IMR-90 (cell line): ENCODE data around the gene KIDINS220. TPM values are rescaled to one million over a fixed set of nuclear protein-coding genes. Genes with fewer than 3 reads are reported as not detected.

ENCODE experiments used
- ATAC-seq: fragments of 200-7000 bp; cut with Tn5 transposase; 2 replicates; pipeline ENCODE4 v1.9.1; 2020; ENCODE audit warnings: low read depth, mild to moderate bottlenecking, moderate library complexity
- BruUV-seq: library from RNA; stranded (reverse); fragments of 400-500 nt; replicated peaks from 2 replicates; lab custom pipeline; 2021; lab: Mats Ljungman, UMichigan
- CTCF ChIA-PET: fragments of 300-600 bp; formaldehyde crosslinking; extraction: SDS; loops from one replicate; lab custom pipeline; 2021; ENCODE audit warnings: antibody characterized with exemption; lab: Yijun Ruan, JAX
- POLR2A ChIA-PET: fragments of 300-600 bp; sonication (Branson Sonifier 250); formaldehyde crosslinking; loops from one replicate; lab custom pipeline; 2022; ENCODE audit warnings: antibody characterized with exemption; ENCODE audit not compliant: unreplicated experiment; lab: Charles Lee
- DNase-seq: peaks from one replicate; pipeline ENCODE4 v3.0.0; 2013
- H2AFZ ChIP-seq: replicated peaks from 2 replicates; pipeline ENCODE3; 2013; ENCODE audit warnings: low read length, mild to moderate bottlenecking; ENCODE audit not compliant: poor library complexity
- H2AK5ac ChIP-seq: 2 replicates; pipeline ENCODE4 v1.6.1; 2013; ENCODE audit warnings: low read depth, low read length, inconsistent platforms
- H2AK9ac ChIP-seq: replicated peaks from 2 replicates; pipeline ENCODE3; 2013; ENCODE audit warnings: mild to moderate bottlenecking, low read depth, low read length, moderate library complexity; ENCODE audit not compliant: poor library complexity
- H2BK120ac ChIP-seq: 2 replicates; pipeline ENCODE4 v1.6.1; 2013; ENCODE audit warnings: low read depth, low read length, inconsistent platforms
- H2BK15ac ChIP-seq: 3 replicates; pipeline ENCODE4 v1.6.1; 2013; ENCODE audit warnings: low read depth, low read length, inconsistent platforms
- H2BK20ac ChIP-seq: 2 replicates; pipeline ENCODE4 v1.6.1; 2013; ENCODE audit warnings: low read depth, mild to moderate bottlenecking, inconsistent platforms, low read length, moderate library complexity
- H2BK5ac ChIP-seq: 2 replicates; pipeline ENCODE4 v1.6.1; 2013; ENCODE audit warnings: mild to moderate bottlenecking, low read depth, low read length, inconsistent platforms; ENCODE audit not compliant: poor library complexity, severe bottlenecking
- H3K14ac ChIP-seq: replicated peaks from 2 replicates; pipeline ENCODE4 v1.6.1; 2013; ENCODE audit warnings: low read depth, low read length, inconsistent platforms
- H3K18ac ChIP-seq: 2 replicates; pipeline ENCODE4 v1.6.1; 2013; ENCODE audit warnings: low read depth, low read length, control low read depth
- H3K23ac ChIP-seq: 2 replicates; pipeline ENCODE4 v1.6.1; 2013; ENCODE audit warnings: low read depth, low read length, inconsistent platforms
- H3K27ac ChIP-seq: 2 replicates; pipeline ENCODE4 v1.5.1; 2013; ENCODE audit warnings: mild to moderate bottlenecking, control low read depth, low read length; ENCODE audit not compliant: insufficient read depth
- H3K27me3 ChIP-seq: 2 replicates; pipeline ENCODE4 v1.6.1; 2013; ENCODE audit warnings: low read length; ENCODE audit not compliant: control insufficient read depth, insufficient read depth
- H3K36me3 ChIP-seq: 2 replicates; pipeline ENCODE4 v1.6.1; 2013; ENCODE audit warnings: low read length, mixed read lengths; ENCODE audit not compliant: control insufficient read depth, insufficient read depth
- H3K4ac ChIP-seq: 2 replicates; pipeline ENCODE4 v1.6.1; 2013; ENCODE audit warnings: low read depth, low read length, inconsistent platforms
- H3K4me1 ChIP-seq: 2 replicates; pipeline ENCODE4 v1.6.1; 2013; ENCODE audit warnings: low read length, mixed read lengths; ENCODE audit not compliant: control insufficient read depth, insufficient read depth
- H3K4me2 ChIP-seq: 2 replicates; pipeline ENCODE4 v1.6.1; 2013; ENCODE audit warnings: low read depth, mild to moderate bottlenecking, control low read depth, low read length, moderate library complexity
- H3K4me3 ChIP-seq: 2 replicates; pipeline ENCODE4 v1.5.1; 2013; ENCODE audit warnings: low read depth, mild to moderate bottlenecking, control low read depth, low read length, moderate library complexity; ENCODE audit not compliant: insufficient read depth
- H3K56ac ChIP-seq: 2 replicates; pipeline ENCODE4 v1.6.1; 2013; ENCODE audit warnings: low read length, inconsistent platforms; ENCODE audit not compliant: insufficient read depth; ENCODE audit errors: extremely low read depth
- H3K79me1 ChIP-seq, 2 experiments: 2 replicates each; pipeline ENCODE4 v1.6.1; 2013; ENCODE audit warnings: low read length in 2 of 2, inconsistent platforms in 1 of 2, low read depth in 1 of 2
- H3K9ac ChIP-seq: 2 replicates; pipeline ENCODE4 v1.6.1; 2013; ENCODE audit warnings: low read depth, low read length, control low read depth
- H3K9me1 ChIP-seq: 2 replicates; pipeline ENCODE4 v1.6.1; 2013; ENCODE audit warnings: low read length, inconsistent platforms; ENCODE audit not compliant: insufficient read depth
- H3K9me3 ChIP-seq: 2 replicates; pipeline ENCODE4 v1.6.1; 2013; ENCODE audit warnings: low read length; ENCODE audit not compliant: control insufficient read depth, insufficient read depth
- H4K20me1 ChIP-seq: 2 replicates; pipeline ENCODE4 v1.6.1; 2013; ENCODE audit warnings: low read length, inconsistent platforms; ENCODE audit not compliant: insufficient read depth
- H4K5ac ChIP-seq: 2 replicates; pipeline ENCODE4 v1.6.1; 2013; ENCODE audit warnings: mild to moderate bottlenecking, low read depth, low read length, control low read depth
- H4K8ac ChIP-seq, 2 experiments: 2 replicates each; pipeline ENCODE4 v1.6.1; 2013; ENCODE audit warnings: low read depth in 2 of 2, low read length in 2 of 2, control low read depth in 1 of 2, inconsistent platforms in 1 of 2
- H4K91ac ChIP-seq: 2 replicates; pipeline ENCODE4 v1.6.1; 2013; ENCODE audit warnings: low read depth, low read length, inconsistent platforms; ENCODE audit not compliant: insufficient read depth
- CHD1 ChIP-seq: IDR thresholded peaks from 2 replicates; pipeline ENCODE4 v1.6.1; 2012; ENCODE audit warnings: low read depth, low read length, improper control_type of control experiment
- ELK1 ChIP-seq: fragments of 150-350 bp; IDR thresholded peaks from 2 replicates; pipeline ENCODE4 v1.6.1; 2016; ENCODE audit warnings: low read depth, mild to moderate bottlenecking, low read length, moderate library complexity, borderline replicate concordance
- MAFK ChIP-seq: IDR thresholded peaks from 2 replicates; pipeline ENCODE4 v1.6.1; 2012; ENCODE audit warnings: low read depth, low read length, improper control_type of control experiment
- RCOR1 ChIP-seq: IDR thresholded peaks from 2 replicates; pipeline ENCODE4 v1.6.1; 2012; ENCODE audit warnings: mild to moderate bottlenecking, low read length, improper control_type of control experiment; ENCODE audit not compliant: insufficient replicate concordance
- RFX5 ChIP-seq: IDR thresholded peaks from 2 replicates; pipeline ENCODE4 v1.8.0; 2012; ENCODE audit warnings: low read depth, mild to moderate bottlenecking, low read length, moderate library complexity
- WGBS, 2 experiments: methylation state at CpG; one replicate each; pipeline versions ENCODE4 v1.1.5 to v1.1.7; 2013; ENCODE audit warnings: missing lambda C conversion rate in 2 of 2; ENCODE audit not compliant: insufficient read length in 1 of 2; ENCODE audit errors: extremely low coverage in 2 of 2; 5-methylcytosine and 5-hydroxymethylcytosine counted together
- dilution Hi-C: fragments of 300-500 bp; cut with HindIII; formaldehyde crosslinking; loops from one replicate; pipeline ENCODE4 v1.14.3; 2018; ENCODE audit warnings: low sequenced_read_pairs; ENCODE audit not compliant: unreplicated experiment
- in situ Hi-C: fragments of 300-500 bp; cut with MboI; formaldehyde crosslinking; loops from 3 replicates; pipeline ENCODE4 v1.14.3; 2019; ENCODE audit warnings: low sequenced_read_pairs, inconsistent platforms, mixed read lengths
- intact Hi-C: fragments of 100-400 bp; cut with micrococcal nuclease; formaldehyde crosslinking; loops from 2 replicates; pipeline ENCODE4 v1.10.0; 2022
- polyA plus RNA-seq, 3 experiments: library from polyadenylated mRNA; depleted of rRNA; stranded (reverse); fragments of >200 nt; gene quantifications; 2 replicates each; pipeline ENCODE4 v1.2.3, GENCODE V29; 2012; ENCODE audit warnings: low replicate concordance in 1 of 3
- total RNA-seq: library from RNA; depleted of rRNA; stranded (reverse); fragments of >200 nt; gene quantifications from 2 replicates; pipeline ENCODE4 v1.2.3, GENCODE V29; 2012
- TF ChIP-seq, protein P1 (sequence below): fragments of 150-350 bp; IDR thresholded peaks from 2 replicates; pipeline ENCODE4 v1.6.1; 2017; ENCODE audit warnings: mild to moderate bottlenecking, antibody characterized with exemption, low read length, low read depth

The KIDINS220 gene
- total and polyA plus RNA-seq, 2 of the 4 experiments (the other 2 are of a cell fraction) = 23.1 to 63.4 TPM

DNA sequence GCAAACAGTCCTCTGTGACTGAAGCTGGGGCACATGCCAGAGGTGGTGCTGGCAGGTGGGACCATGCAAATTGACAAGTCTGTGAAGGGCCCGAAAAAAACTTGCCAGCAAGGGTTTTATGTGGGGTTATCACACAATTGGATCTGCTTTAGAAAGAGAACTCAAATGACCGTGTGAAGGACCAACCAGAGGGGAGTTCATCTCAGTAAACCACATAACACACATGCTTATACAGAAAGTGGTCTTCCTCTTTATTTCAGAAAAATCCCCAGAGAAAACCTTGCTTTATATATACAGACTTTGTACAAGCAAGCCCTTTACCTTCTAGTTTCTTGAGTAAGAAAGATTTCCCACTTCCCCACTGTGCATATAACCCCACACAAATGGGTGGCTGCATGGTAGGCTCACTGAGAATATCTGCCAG, 46.7 kb downstream of the KIDINS220 start:
- ChIA-PET CTCF (no interaction called here), POLR2A (no interaction called here)
- DNase-seq (no peak), ATAC-seq (no peak)
- Histone ChIP-seq H3K36me3 (peaks cover 26% of the 10 kb centered on the region), H3K4me3 (no peak overlapping the region), H2AFZ (no peak overlapping the region), H3K27ac (no peak overlapping the region), H3K79me1 (peaks cover 0 to 8% of the 10 kb centered on the region in 2 experiments; a peak in 2 of 4 replicates), H2BK15ac (no peak overlapping the region), H3K18ac (no peak overlapping the region), H4K91ac (no peak overlapping the region), H4K8ac (no peak overlapping the region), H3K4me1 (peaks cover 8% of the 10 kb centered on the region), H3K56ac (no peak overlapping the region), H3K9me1 (peaks cover 5% of the 10 kb centered on the region), H2BK120ac (no peak overlapping the region), H2AK9ac (no peak overlapping the region), H3K4ac (no peak overlapping the region), H2AK5ac (no peak overlapping the region), H4K5ac (no peak overlapping the region), H2BK20ac (no peak overlapping the region), H3K9me3 (no peaks in the 10 kb centered on the region), H3K4me2 (no peak overlapping the region), H3K9ac (no peak overlapping the region), H3K14ac (no peak overlapping the region), H2BK5ac (no peak overlapping the region), H3K23ac (no peak overlapping the region), H3K27me3 (no peaks in the 10 kb centered on the region), H4K20me1 (no peaks in the 10 kb centered on the region)
- dilution Hi-C loops (no loop called here), intact Hi-C loops (no loop called here), in situ Hi-C loops (no loop called here)
- TF ChIP-seq, protein P1, sequence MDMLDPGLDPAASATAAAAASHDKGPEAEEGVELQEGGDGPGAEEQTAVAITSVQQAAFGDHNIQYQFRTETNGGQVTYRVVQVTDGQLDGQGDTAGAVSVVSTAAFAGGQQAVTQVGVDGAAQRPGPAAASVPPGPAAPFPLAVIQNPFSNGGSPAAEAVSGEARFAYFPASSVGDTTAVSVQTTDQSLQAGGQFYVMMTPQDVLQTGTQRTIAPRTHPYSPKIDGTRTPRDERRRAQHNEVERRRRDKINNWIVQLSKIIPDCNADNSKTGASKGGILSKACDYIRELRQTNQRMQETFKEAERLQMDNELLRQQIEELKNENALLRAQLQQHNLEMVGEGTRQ = no peak
- TF ChIP-seq CHD1 = no peak
- no peak for TF ChIP-seq RFX5
- no peak for TF ChIP-seq MAFK
- TF ChIP-seq RCOR1 = no peak
- TF ChIP-seq ELK1 = no peak
- no CpG with 5 or more reads among the region's 2 CpGs for WGBS, 2 experiments
- no TSS peak for BruUV-seq
